H9 (cell line): Measurements from ENCODE around the gene TLR6. TPM values are rescaled to one million over a fixed set of nuclear protein-coding genes. Genes with fewer than 3 reads are reported as not detected.

Experiments
- DNase-seq: peaks from one replicate; pipeline ENCODE4 v3.0.0-alpha.2; 2017
- H2AFZ ChIP-seq: one replicate; pipeline ENCODE4 v1.6.1; 2013; ENCODE audit warnings: mild to moderate bottlenecking, low read length, control low read depth, moderate library complexity
- H2AK5ac ChIP-seq: 2 replicates; pipeline ENCODE4 v1.6.1; 2013; ENCODE audit warnings: low read length, control low read depth, mixed read lengths; ENCODE audit not compliant: insufficient read length
- H2BK120ac ChIP-seq: one replicate; pipeline ENCODE4 v1.6.1; 2013; ENCODE audit warnings: low read depth, mild to moderate bottlenecking, low read length, control low read depth, inconsistent platforms; ENCODE audit not compliant: poor library complexity, severe bottlenecking
- H2BK12ac ChIP-seq: 2 replicates; pipeline ENCODE4 v1.6.1; 2013; ENCODE audit warnings: low read length, control low read depth, mixed read lengths, low read depth; ENCODE audit not compliant: insufficient read length
- H2BK15ac ChIP-seq: 2 replicates; pipeline ENCODE4 v1.6.1; 2013; ENCODE audit warnings: low read depth, low read length, control low read depth
- H2BK20ac ChIP-seq: one replicate; pipeline ENCODE4 v1.6.1; 2013; ENCODE audit warnings: low read depth, mild to moderate bottlenecking, low read length, control low read depth, inconsistent platforms; ENCODE audit not compliant: poor library complexity, severe bottlenecking
- H2BK5ac ChIP-seq: 2 replicates; pipeline ENCODE4 v1.6.1; 2013; ENCODE audit warnings: low read length, control low read depth, mixed read lengths; ENCODE audit not compliant: insufficient read length
- H3K14ac ChIP-seq: 2 replicates; pipeline ENCODE4 v1.6.1; 2013; ENCODE audit warnings: low read length, control low read depth; ENCODE audit not compliant: insufficient read depth
- H3K18ac ChIP-seq: 2 replicates; pipeline ENCODE4 v1.6.1; 2013; ENCODE audit warnings: low read depth, mild to moderate bottlenecking, mixed read lengths, low read length, control low read depth; ENCODE audit not compliant: insufficient read length
- H3K23ac ChIP-seq: 2 replicates; pipeline ENCODE4 v1.6.1; 2013; ENCODE audit warnings: low read length, control low read depth, mixed read lengths, low read depth; ENCODE audit not compliant: insufficient read length
- H3K23me2 ChIP-seq: 2 replicates; pipeline ENCODE4 v1.6.1; 2013; ENCODE audit warnings: low read depth, mild to moderate bottlenecking, mixed read lengths, low read length, control low read depth; ENCODE audit not compliant: insufficient read length, poor library complexity, severe bottlenecking
- H3K27ac ChIP-seq: 2 replicates; pipeline ENCODE4 v1.5.1; 2013; ENCODE audit warnings: low read length, control low read depth, mixed read lengths, low read depth; ENCODE audit not compliant: insufficient read length
- H3K27me3 ChIP-seq: 2 replicates; pipeline ENCODE4 v1.6.1; 2013; ENCODE audit warnings: low read length, control low read depth, inconsistent platforms; ENCODE audit not compliant: insufficient read depth
- H3K4ac ChIP-seq: 2 replicates; pipeline ENCODE4 v1.6.1; 2013; ENCODE audit warnings: low read depth, mild to moderate bottlenecking, control low read depth, inconsistent platforms, low read length, moderate library complexity
- H3K4me1 ChIP-seq: 2 replicates; pipeline ENCODE4 v1.6.1; 2013; ENCODE audit warnings: low read length, control low read depth, inconsistent platforms; ENCODE audit not compliant: insufficient read depth
- H3K4me2 ChIP-seq: 2 replicates; pipeline ENCODE4 v1.6.1; 2013; ENCODE audit warnings: low read length, control low read depth, mixed read lengths; ENCODE audit not compliant: insufficient read length, insufficient read depth
- H3K56ac ChIP-seq: 2 replicates; pipeline ENCODE4 v1.6.1; 2013; ENCODE audit warnings: low read depth, mild to moderate bottlenecking, mixed read lengths, low read length, control low read depth; ENCODE audit not compliant: insufficient read length
- H3K79me1 ChIP-seq: 2 replicates; pipeline ENCODE4 v1.6.1; 2013; ENCODE audit warnings: low read depth, mild to moderate bottlenecking, moderate library complexity, low read length, control low read depth, inconsistent platforms; ENCODE audit not compliant: insufficient read depth, poor library complexity, severe bottlenecking
- H3K79me2 ChIP-seq: 2 replicates; pipeline ENCODE4 v1.6.1; 2013; ENCODE audit warnings: low read length, control low read depth, inconsistent platforms; ENCODE audit not compliant: insufficient read depth
- H3K9ac ChIP-seq: 2 replicates; pipeline ENCODE4 v1.6.1; 2013; ENCODE audit warnings: low read length, control low read depth, mixed read lengths; ENCODE audit not compliant: insufficient read length; ENCODE audit errors: extremely low read depth
- H3K9me3 ChIP-seq: one replicate; pipeline ENCODE4 v1.6.1; 2013; ENCODE audit warnings: low read depth, low read length, inconsistent platforms; ENCODE audit not compliant: control insufficient read depth
- H3T11ph ChIP-seq: one replicate; pipeline ENCODE4 v1.6.1; 2013; ENCODE audit warnings: mild to moderate bottlenecking, low read length, control low read depth, inconsistent platforms
- H4K20me1 ChIP-seq: one replicate; pipeline ENCODE4 v1.6.1; 2013; ENCODE audit not compliant: control insufficient read depth, insufficient read length, insufficient read depth
- H4K5ac ChIP-seq: 2 replicates; pipeline ENCODE4 v1.6.1; 2013; ENCODE audit warnings: low read depth, mild to moderate bottlenecking, mixed read lengths, low read length, control low read depth; ENCODE audit not compliant: insufficient read length
- H4K8ac ChIP-seq: replicated peaks from 2 replicates; pipeline ENCODE4 v1.6.1; 2013; ENCODE audit warnings: low read length, control low read depth, mixed read lengths, low read depth; ENCODE audit not compliant: insufficient read length
- H4K91ac ChIP-seq: 2 replicates; pipeline ENCODE4 v1.6.1; 2013; ENCODE audit warnings: low read depth, mild to moderate bottlenecking, moderate library complexity, mixed read lengths, low read length, control low read depth; ENCODE audit not compliant: insufficient read length
- H3K27ac Mint-ChIP-seq, 3 experiments: 2 replicates in 2 of 3; 3 replicates in 1 of 3; pipeline ENCODE4 v1.8.0; 2020 to 2021; ENCODE audit warnings: mixed read lengths in 3 of 3, mild to moderate bottlenecking in 1 of 3, moderate library complexity in 1 of 3
- H3K27me3 Mint-ChIP-seq: 2 replicates; pipeline ENCODE4 v1.8.0; 2021; ENCODE audit warnings: low read depth, mild to moderate bottlenecking, moderate library complexity, mixed read lengths
- H3K36me3 Mint-ChIP-seq, 3 experiments: 2 replicates in 2 of 3; 3 replicates in 1 of 3; pipeline ENCODE4 v1.8.0; 2020 to 2021; ENCODE audit warnings: low read depth in 3 of 3, mixed read lengths in 3 of 3; ENCODE audit not compliant: insufficient read depth in 1 of 3
- H3K4me1 Mint-ChIP-seq, 2 experiments: 2 replicates each; pipeline ENCODE4 v1.8.0; 2020; ENCODE audit warnings: mixed read lengths in 2 of 2
- H3K4me3 Mint-ChIP-seq, 2 experiments: 2 replicates in 1 of 2; 3 replicates in 1 of 2; pipeline ENCODE4 v1.8.0; 2020 to 2021; ENCODE audit warnings: mild to moderate bottlenecking in 2 of 2, mixed read lengths in 2 of 2, moderate library complexity in 1 of 2
- H3K9me3 Mint-ChIP-seq, 2 experiments: 2 replicates in 1 of 2; 3 replicates in 1 of 2; pipeline ENCODE4 v1.8.0; 2020; ENCODE audit warnings: mild to moderate bottlenecking in 2 of 2, mixed read lengths in 2 of 2, moderate library complexity in 1 of 2
- CTCF ChIP-seq: fragments of 200-600 bp; sonication (generic); conservative IDR thresholded peaks from 3 replicates; pipeline ENCODE4 v1.8.0; 2021; ENCODE audit warnings: antibody characterized with exemption, mild to moderate bottlenecking
- WGBS: extraction: QIAGEN DNeasy Blood & Tissue Kit; methylation state at CpG from one replicate; pipeline ENCODE4 v1.1.7; 2013; ENCODE audit warnings: missing lambda C conversion rate, low lambda C conversion rate, mixed read lengths; ENCODE audit not compliant: insufficient read length; ENCODE audit errors: extremely low coverage; 5-methylcytosine and 5-hydroxymethylcytosine counted together
- total RNA-seq: library from RNA; stranded (reverse); gene quantifications from 2 replicates; pipeline ENCODE4 v1.2.1, GENCODE V29; 2021

Gene TLR6
- total RNA-seq, 1 experiment from 2014 or later, result 0.11 TPM

- Histone ChIP-seq H3K79me1 (no peaks in the 10 kb centered on the region), H4K91ac (no peak overlapping the region), H3K4me2 (no peak overlapping the region), H3K56ac (no peak overlapping the region), H2AFZ (no peak overlapping the region), H3K4ac (no peak overlapping the region), H4K8ac (no peak overlapping the region), H3K23ac (no peak overlapping the region), H3K23me2 (no peaks in the 10 kb centered on the region), H4K20me1 (no peaks in the 10 kb centered on the region), H2AK5ac (no peak overlapping the region), H3K14ac (no peak overlapping the region), H3K18ac (no peak overlapping the region), H2BK120ac (no peak overlapping the region), H3K27ac (no peak overlapping the region), H3K4me1 (no peaks in the 10 kb centered on the region), H2BK12ac (no peak overlapping the region), H3K27me3 (no peaks in the 10 kb centered on the region), H2BK15ac (no peak overlapping the region), H3K9ac (no peak overlapping the region), H2BK5ac (no peak overlapping the region), H2BK20ac (no peak overlapping the region), H3K9me3 (no peaks in the 10 kb centered on the region), H3K79me2 (no peaks in the 10 kb centered on the region), H4K5ac (no peak overlapping the region), H3T11ph (no peak overlapping the region)
- H3K4me1 Mint-ChIP-seq, result no peaks in the 10 kb centered on the region
- WGBS, result no CpG with 5 or more reads among the region's 4 CpGs
- no peak for TF ChIP-seq CTCF
- peaks cover 3 to 4% of the 10 kb centered on the region in 2 experiments; a peak in 2 of 5 replicates for H3K9me3 Mint-ChIP-seq
- H3K27ac Mint-ChIP-seq, result no peak overlapping the region
- no peak for DNase-seq
- H3K27me3 Mint-ChIP-seq, result no peaks in the 10 kb centered on the region; the same call in none of the 2 replicates
- H3K36me3 Mint-ChIP-seq, result no peaks in the 10 kb centered on the region
- H3K4me3 Mint-ChIP-seq, result no peak overlapping the region
Observed at GRCh38 chr4:38780833-38781484, 75.7 kb downstream of the TLR6 start.
